Activated naive CD4-positive, alpha-beta T cell treated with anti-CD3 and anti-CD28 coated beads, Interleukin-2, amount 10 ng/mL, durations not matched to agents 7 days and 5 days (primary cell): ENCODE data around the gene TRIOBP.
A peak's percentile ranks its signal among the peaks of the same experiment; 100 is the strongest.

Experiments used
- CTCF ChIA-PET: fragments of 350-600 bp; sonication (Branson Sonifier 250); formaldehyde crosslinking; loops from one replicate; lab custom pipeline; 2021; ENCODE audit warnings: antibody characterized with exemption; lab: Charles Lee
- DNase-seq: peaks from one replicate; pipeline ENCODE4 v3.0.0-alpha.2; 2020
- H3K27ac Mint-ChIP-seq: one replicate; pipeline ENCODE4 v1.8.0; 2021; ENCODE audit warnings: mild to moderate bottlenecking, moderate library complexity, mixed read lengths
- H3K27me3 Mint-ChIP-seq: one replicate; pipeline ENCODE4 v1.8.0; 2021; ENCODE audit warnings: mild to moderate bottlenecking, mixed read lengths
- H3K36me3 Mint-ChIP-seq: one replicate; pipeline ENCODE4 v1.8.0; 2021; ENCODE audit warnings: mixed read lengths
- H3K4me1 Mint-ChIP-seq: one replicate; pipeline ENCODE4 v1.8.0; 2021; ENCODE audit warnings: mixed read lengths
- H3K4me3 Mint-ChIP-seq: one replicate; pipeline ENCODE4 v1.8.0; 2021; ENCODE audit warnings: mild to moderate bottlenecking, moderate library complexity, mixed read lengths
- H3K9me3 Mint-ChIP-seq: one replicate; pipeline ENCODE4 v1.8.0; 2021; ENCODE audit warnings: mixed read lengths

TRIOBP gene

DNA sequence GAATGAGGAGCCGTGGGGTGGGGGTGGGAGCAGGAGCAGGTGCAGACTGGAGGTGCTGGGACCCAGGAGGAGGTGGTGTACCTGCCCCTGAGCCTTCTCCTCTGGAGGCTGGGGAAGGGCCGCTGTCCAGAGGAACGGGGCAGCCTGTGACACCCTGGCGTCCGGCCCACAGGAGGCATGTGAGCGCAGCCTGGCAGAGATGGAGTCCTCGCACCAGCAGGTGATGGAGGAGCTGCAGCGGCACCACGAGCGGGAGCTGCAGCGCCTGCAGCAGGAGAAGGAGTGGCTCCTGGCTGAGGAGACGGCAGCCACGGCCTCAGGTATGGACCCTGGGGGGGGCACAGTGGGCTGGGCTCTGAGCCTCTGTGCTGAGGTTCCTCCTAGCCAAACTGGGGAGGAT lies 68.7 kb downstream of the TRIOBP start:
- H3K27ac Mint-ChIP-seq = no peak overlapping the region
- H3K4me3 Mint-ChIP-seq = no peak overlapping the region
- DNase-seq = no peak
- no peaks in the 10 kb centered on the region for H3K27me3 Mint-ChIP-seq
- H3K9me3 Mint-ChIP-seq = no peaks in the 10 kb centered on the region
- peaks cover 13% of the 10 kb centered on the region for H3K36me3 Mint-ChIP-seq
- CTCF ChIA-PET = interaction anchor here (1.2 kb wide), 1 partner anchor 12 kb away, joined by 3 read pairs; no protein-coding TSS in a partner anchor
- H3K4me1 Mint-ChIP-seq = no peaks in the 10 kb centered on the region

DNA sequence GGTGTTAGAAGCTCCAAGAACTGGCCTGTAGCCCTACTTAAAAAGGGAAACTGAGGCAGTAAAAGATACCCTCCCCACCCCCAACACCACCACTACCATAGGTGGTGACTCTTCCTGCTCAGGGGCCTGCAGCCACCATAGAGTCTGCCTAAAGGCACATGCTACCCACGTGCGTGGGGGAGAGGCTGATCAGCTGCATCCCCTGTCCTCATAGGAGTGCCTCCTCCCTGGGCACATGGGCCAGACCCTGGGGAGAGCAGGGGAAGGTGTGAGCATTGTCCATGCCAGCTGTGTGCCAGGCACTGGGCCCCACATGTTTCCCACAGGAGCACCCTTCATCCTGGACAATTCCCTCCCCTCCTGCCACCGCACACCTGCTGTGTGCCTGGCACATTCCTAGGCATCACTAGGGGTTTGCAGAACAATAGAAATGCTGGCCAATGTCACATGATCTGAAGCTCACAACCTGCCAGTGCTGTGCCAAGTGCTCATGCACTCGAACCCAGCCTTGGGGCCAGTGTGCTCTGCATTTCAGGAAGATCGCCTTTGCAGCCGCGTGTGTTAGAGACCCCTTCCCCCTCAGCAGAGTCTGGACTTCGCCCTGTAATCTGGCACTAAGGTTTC lies 69.2 kb downstream of the TRIOBP start:
- Mint-ChIP-seq H3K36me3 (peaks cover 14% of the 10 kb centered on the region), H3K4me3 (no peak overlapping the region), H3K9me3 (no peaks in the 10 kb centered on the region), H3K4me1 (no peaks in the 10 kb centered on the region), H3K27me3 (no peaks in the 10 kb centered on the region), H3K27ac (no peak overlapping the region)
- DNase-seq = no peak
- CTCF ChIA-PET = no interaction called here

DNA sequence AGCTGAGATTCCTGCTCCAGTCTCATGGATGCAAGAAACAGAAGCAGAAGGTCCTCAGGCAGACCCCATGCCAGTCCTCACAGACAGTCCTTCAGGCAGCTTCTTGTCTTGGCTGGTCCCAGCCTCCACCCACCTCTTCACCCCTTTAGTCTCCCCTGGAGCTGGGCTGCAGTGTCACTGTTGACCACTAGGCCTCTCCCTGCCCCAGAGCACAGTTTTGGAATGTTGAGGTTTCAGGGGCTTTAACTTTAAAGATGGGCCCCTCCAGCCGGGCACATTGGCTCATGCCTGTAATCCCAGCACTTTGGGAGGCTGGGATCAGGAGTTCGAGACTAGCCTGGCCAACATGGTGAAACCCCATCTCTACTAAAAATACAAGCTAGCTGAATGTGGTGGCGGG lies 71.4 kb downstream of the TRIOBP start:
- peaks cover 14% of the 10 kb centered on the region for H3K36me3 Mint-ChIP-seq
- no peak overlapping the region for H3K4me3 Mint-ChIP-seq
- H3K27ac Mint-ChIP-seq = no peak overlapping the region
- no peaks in the 10 kb centered on the region for H3K4me1 Mint-ChIP-seq
- CTCF ChIA-PET = no interaction called here
- H3K27me3 Mint-ChIP-seq = no peaks in the 10 kb centered on the region
- DNase-seq = peak; percentile 34
- H3K9me3 Mint-ChIP-seq = no peaks in the 10 kb centered on the region

DNA sequence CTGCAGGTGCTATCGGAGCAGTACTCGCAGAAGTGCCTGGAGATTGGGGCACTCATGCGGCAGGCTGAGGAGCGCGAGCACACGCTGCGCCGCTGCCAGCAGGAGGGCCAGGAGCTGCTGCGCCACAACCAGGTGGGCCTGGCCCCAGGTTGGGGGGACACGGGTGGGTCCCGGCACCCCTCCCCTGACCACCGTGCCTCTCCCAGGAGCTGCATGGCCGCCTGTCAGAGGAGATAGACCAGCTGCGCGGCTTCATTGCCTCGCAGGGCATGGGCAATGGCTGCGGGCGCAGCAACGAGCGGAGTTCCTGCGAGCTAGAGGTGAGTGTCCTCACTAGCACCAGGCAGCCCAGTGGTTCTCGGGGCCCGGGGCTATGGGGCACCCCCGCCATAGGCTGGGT lies 72.2 kb downstream of the TRIOBP start:
- Mint-ChIP-seq H3K9me3 (no peaks in the 10 kb centered on the region), H3K27ac (no peak overlapping the region), H3K36me3 (peaks cover 10% of the 10 kb centered on the region), H3K4me3 (no peak overlapping the region), H3K4me1 (no peaks in the 10 kb centered on the region), H3K27me3 (no peaks in the 10 kb centered on the region)
- no peak for DNase-seq
- CTCF ChIA-PET = no interaction called here

DNA sequence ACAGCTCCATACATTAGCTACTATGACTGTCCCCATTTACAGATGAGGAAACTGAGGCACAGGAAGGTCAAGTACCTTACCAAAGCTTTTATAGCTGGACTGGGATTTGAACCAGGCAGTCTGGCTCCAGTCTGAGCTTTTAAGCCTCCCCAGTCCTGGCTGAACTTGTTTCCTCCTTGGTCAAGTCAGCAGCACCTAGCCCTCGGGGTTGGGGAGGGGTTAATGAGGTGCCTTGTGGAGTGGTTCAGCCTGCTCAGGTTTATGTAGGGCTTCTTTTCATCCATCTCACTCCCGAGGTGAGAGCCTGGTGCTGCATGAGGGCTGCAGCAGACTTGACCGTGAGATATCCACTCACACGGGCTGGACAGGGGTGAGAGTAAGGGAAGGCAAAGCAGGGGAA lies 74.2 kb downstream of the TRIOBP start:
- H3K36me3 Mint-ChIP-seq = peaks cover 10% of the 10 kb centered on the region
- no peaks in the 10 kb centered on the region for H3K27me3 Mint-ChIP-seq
- H3K9me3 Mint-ChIP-seq = no peaks in the 10 kb centered on the region
- no peak overlapping the region for H3K4me3 Mint-ChIP-seq
- H3K4me1 Mint-ChIP-seq = no peaks in the 10 kb centered on the region
- no peak for DNase-seq
- no peak overlapping the region for H3K27ac Mint-ChIP-seq
- CTCF ChIA-PET = no interaction called here

DNA sequence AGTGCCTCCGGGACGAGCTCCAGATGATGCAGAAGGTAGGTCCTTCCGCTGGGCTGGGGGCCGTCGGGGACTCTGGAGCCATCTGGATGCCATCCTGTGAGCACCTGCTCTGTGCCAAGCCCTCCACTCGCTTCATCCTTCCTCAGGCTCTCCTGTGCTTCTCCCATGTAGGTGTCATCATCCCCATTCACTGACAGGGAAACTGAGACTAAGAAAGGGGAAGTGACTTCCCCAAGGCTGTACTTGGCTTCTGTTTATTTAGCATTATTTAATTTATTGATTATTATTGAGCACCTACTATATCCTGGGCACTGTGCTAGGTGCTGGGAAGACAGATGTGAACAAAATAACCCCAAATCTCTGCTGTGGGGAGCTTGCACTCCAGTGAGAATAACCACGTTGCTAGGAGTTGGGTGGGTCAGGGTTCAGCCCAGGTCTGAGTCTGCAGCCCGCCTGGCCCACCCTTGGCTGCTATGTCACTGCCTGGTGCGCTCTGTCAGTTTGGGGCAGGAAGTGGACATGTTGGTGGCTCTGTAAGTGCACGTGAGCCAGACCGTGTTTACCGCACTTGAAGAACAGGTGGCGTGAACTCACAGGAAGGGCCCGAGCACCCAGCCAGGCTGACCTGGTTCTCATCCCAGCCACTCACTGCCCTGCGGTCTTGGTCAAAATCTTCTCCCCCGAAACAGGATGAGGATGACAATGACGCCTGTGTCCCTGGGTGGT lies 75.0 kb downstream of the TRIOBP start:
- no peak overlapping the region for H3K27ac Mint-ChIP-seq
- no peaks in the 10 kb centered on the region for H3K9me3 Mint-ChIP-seq
- CTCF ChIA-PET = no interaction called here
- peaks cover 10% of the 10 kb centered on the region for H3K36me3 Mint-ChIP-seq
- no peaks in the 10 kb centered on the region for H3K4me1 Mint-ChIP-seq
- no peaks in the 10 kb centered on the region for H3K27me3 Mint-ChIP-seq
- DNase-seq = no peak
- H3K4me3 Mint-ChIP-seq = no peak overlapping the region

DNA sequence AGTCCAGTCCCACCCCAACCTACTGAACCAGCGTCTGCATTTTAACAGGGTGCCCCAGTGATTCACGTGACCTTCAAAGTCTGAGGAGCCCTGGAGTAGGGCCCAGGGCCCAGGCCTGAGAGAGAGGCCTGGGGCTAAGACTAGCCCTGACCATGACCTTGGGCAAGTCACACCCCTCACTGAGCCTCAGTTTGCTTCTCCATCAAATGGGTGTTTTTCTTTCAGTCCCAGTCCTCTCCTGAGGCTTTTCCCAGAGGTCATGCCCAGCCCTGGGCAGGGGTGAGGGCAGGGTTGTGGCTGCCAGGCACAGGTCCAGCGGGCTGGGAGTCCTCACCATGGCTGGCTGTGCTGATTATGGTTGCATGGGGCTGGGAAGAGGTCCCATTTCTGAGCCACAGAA lies 77.9 kb downstream of the TRIOBP start:
- peaks cover 10% of the 10 kb centered on the region for H3K36me3 Mint-ChIP-seq
- no peaks in the 10 kb centered on the region for H3K27me3 Mint-ChIP-seq
- H3K4me3 Mint-ChIP-seq = no peak overlapping the region
- H3K27ac Mint-ChIP-seq = no peak overlapping the region
- H3K4me1 Mint-ChIP-seq = no peaks in the 10 kb centered on the region
- H3K9me3 Mint-ChIP-seq = no peaks in the 10 kb centered on the region
- no peak for DNase-seq
- CTCF ChIA-PET = no interaction called here

DNA sequence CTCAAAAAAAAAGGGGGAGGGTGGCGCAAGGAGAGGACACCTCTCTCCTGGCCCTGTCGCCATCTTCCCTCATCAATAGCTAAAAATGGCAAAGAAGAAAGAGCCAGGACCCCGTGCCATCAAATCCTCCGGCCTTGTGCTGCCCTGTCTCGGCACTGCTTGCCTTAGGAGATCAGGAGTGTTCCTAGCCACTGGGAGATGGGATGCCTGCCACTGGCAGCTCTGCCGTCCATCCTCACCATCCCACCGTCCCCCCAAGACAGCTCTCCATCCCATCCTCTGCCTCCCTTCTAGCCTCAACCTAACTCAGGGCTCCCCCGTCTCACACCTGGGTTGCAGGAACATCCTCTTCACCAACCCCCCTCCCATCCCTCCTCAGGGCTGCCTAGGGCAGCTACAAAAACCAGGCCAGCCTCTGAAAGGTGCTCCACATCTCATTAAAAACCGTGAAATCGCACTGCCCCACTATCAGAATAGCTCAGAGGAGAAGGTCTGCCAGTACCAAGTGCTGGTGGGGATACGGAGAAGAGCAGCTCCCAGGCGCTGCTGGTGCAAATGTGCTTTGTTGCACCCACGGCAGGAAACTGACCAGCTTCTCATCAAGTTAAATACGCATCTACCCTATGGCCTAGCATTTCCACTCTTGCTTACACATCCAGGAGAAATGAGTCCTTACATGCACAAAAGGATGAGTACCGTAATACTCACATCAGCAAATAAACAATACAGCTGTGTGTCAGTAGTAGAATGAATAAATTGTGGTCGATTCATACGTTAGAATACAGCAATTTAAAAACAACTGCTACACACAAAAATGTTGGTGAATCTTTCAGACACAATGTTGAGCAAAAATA lies 79.2 kb downstream of the TRIOBP start:
- Mint-ChIP-seq H3K4me3 (no peak overlapping the region), H3K36me3 (peaks cover 8% of the 10 kb centered on the region), H3K27me3 (no peaks in the 10 kb centered on the region), H3K27ac (no peak overlapping the region), H3K9me3 (no peaks in the 10 kb centered on the region), H3K4me1 (no peaks in the 10 kb centered on the region)
- CTCF ChIA-PET = no interaction called here
- DNase-seq = no peak

DNA sequence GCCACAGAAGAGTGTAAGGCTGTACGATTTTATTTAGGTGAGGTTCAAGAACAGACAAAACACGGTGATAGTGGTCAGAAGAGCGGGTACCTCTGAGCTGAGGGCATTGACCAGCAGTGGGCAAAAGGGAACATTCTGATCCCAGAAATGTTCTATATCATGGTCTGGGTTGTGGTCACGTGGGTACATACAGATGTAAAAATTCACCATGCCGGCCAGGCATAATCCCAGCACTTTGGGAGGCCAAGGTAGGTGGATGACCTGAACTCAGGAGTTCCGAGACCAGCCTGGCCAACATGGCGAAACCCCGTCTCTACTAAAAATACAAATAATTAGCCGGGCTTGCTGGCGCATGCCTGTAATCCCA lies 79.8 kb downstream of the TRIOBP start:
- Mint-ChIP-seq H3K27ac (no peak overlapping the region), H3K36me3 (peaks cover 5% of the 10 kb centered on the region), H3K27me3 (no peaks in the 10 kb centered on the region), H3K4me3 (no peak overlapping the region), H3K4me1 (no peaks in the 10 kb centered on the region), H3K9me3 (no peaks in the 10 kb centered on the region)
- CTCF ChIA-PET = no interaction called here
- no peak for DNase-seq

DNA sequence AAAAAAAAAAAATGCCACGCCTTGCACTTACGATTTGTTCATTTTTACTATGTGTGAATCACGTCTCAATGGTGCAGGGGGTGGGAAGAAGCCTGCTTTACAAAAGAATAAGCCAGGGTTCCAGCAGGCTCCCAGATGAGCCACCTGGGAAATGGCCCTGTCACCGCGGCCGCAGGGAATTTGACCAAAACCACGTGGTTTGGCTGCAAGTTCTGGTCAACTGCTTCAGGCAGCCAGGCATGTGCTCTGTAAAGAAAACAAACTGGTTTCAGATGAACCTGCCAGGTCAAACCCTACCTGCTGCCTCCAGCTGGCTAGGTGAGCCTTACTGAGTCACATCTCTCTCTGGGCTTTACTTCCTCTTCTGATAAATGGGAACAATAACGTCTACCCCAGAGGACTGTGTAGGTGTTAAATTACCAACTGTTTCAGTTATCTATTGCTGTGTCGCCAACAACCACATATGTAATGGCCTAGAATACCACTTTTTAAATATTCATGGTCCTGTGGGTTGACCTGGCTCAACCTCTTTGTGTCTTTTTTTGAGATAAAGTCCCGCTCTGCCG lies 80.4 kb downstream of the TRIOBP start:
- peaks cover 5% of the 10 kb centered on the region for H3K27me3 Mint-ChIP-seq
- H3K9me3 Mint-ChIP-seq = no peaks in the 10 kb centered on the region
- no peaks in the 10 kb centered on the region for H3K4me1 Mint-ChIP-seq
- no peak overlapping the region for H3K27ac Mint-ChIP-seq
- no peak for DNase-seq
- H3K4me3 Mint-ChIP-seq = no peak overlapping the region
- H3K36me3 Mint-ChIP-seq = peaks cover 5% of the 10 kb centered on the region
- CTCF ChIA-PET = no interaction called here

DNA sequence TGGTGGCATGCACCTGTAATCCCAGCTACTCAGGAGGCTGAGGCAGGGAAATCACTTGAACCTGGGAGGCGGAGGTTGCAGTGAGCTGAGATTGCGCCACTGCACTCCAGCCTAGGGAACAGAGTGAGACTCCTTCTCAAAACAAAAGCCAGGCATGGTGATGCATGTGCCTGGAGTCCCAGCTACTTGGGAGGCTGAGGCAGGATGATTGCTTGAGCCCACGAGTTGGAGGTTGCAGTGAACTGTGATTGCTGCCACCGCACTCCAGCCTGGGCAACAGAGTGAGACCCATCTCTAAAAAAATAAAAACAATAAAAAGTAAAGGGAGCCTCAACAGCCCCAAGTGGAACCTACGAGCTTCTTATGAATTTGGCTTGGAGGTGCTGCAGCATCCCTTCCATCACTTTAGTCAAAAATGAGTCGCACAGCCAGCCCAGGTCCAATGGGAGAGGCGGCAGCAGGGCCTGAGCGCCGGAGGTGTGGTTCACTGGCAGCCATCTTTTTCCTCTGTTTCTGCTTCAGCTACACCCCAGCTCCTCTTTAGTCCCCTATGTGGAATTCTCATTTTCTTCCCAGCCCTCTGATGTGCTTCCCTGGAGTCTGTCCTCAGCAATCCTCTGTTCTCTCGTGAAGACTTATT lies 81.6 kb downstream of the TRIOBP start:
- Mint-ChIP-seq H3K27ac (no peak overlapping the region), H3K9me3 (no peaks in the 10 kb centered on the region), H3K4me3 (no peak overlapping the region), H3K36me3 (no peaks in the 10 kb centered on the region), H3K4me1 (no peaks in the 10 kb centered on the region), H3K27me3 (peaks cover 6% of the 10 kb centered on the region)
- DNase-seq = no peak
- CTCF ChIA-PET = interaction anchor here (0.6 kb wide), 1 partner anchor 235 kb away, joined by 3 read pairs; no protein-coding TSS in a partner anchor

DNA sequence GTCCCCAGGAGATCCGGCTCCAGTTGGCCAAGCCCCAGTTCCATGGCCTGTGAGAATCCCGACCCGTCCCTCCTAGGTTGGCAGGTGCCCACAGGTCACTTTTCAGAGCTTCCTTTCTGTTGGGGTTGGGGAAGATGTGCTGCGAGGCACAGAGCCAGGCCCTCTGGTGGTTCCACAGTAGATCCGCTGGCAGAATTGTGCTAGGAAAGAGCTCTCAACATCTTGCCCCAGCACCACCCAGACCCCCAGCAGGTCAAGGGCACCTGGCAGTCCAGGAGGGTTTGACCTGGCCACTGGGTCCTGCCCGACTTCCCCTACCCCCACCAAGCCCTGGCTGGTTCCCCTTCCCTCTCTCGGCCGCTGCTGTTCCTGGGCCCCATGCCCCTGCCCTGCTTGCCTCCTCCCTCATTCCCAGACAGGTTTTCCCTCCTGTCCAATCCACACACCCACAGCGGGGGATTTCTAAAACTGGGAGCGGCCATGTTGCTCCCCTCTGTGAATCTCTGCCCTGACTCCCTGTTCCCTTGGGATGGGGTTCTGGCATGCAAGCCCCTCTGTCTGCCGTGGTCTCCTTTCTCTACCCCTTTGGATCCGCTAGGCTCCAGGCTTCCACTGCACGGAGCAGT lies 84.7 kb downstream of the TRIOBP start:
- no peak for DNase-seq
- Mint-ChIP-seq H3K4me3 (no peak overlapping the region), H3K27me3 (peaks cover 6% of the 10 kb centered on the region), H3K9me3 (no peaks in the 10 kb centered on the region), H3K27ac (no peak overlapping the region), H3K36me3 (no peaks in the 10 kb centered on the region), H3K4me1 (no peaks in the 10 kb centered on the region)
- CTCF ChIA-PET = interaction anchor here (0.5 kb wide), 1 partner anchor 87 kb away, joined by 3 read pairs; no protein-coding TSS in a partner anchor

DNA sequence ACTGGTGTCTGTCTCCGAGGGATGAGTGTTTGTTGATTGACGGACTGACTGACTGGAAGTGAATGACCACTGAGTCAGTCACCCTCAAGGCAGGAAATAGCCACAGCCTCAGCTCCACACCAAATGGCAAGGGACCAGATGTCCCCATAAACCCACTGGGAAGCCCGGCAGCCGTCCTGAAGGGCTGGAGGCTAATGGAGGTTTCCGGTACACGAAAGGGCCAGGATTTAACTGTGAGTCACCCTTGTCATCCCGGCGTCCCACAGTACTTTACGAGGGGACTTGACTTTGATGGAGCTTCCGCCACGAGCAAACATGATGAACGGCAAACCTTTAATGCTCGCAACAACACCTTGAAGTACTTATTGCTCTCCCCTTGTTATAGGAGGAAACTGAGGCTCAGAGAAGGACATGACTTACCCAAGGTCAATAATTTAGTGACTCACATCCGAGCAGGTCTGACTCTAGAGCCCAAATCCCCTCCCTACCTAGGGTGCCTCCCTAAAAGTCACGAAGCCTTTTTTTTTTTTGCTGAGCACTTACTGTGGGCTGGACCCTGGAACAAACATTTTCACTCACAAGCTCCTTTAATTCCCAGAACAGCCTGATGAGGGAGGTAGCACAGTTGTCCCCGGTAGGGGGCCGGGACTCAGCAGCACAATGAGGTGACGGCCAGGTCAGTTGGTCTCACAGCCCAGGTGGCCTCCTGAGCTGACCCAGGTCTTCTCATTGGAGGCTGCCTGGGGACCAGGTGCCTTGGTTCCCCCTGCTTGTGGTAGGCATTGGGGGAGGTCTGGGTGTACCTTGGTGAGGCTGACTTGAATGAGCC lies 85.7 kb downstream of the TRIOBP start:
- H3K9me3 Mint-ChIP-seq = no peaks in the 10 kb centered on the region
- no peaks in the 10 kb centered on the region for H3K36me3 Mint-ChIP-seq
- H3K27ac Mint-ChIP-seq = no peak overlapping the region
- peaks cover 6% of the 10 kb centered on the region for H3K27me3 Mint-ChIP-seq
- no peak overlapping the region for H3K4me3 Mint-ChIP-seq
- H3K4me1 Mint-ChIP-seq = no peaks in the 10 kb centered on the region
- CTCF ChIA-PET = no interaction called here
- DNase-seq = no peak
